Measurements from ENCODE around the gene POLD1. TPM values are rescaled to one million over a fixed set of nuclear protein-coding genes. Genes with fewer than 3 reads are reported as not detected.

The POLD1 gene
- total RNA-seq, 2 experiments from 2014 or later = 158 to 215 TPM

DNA sequence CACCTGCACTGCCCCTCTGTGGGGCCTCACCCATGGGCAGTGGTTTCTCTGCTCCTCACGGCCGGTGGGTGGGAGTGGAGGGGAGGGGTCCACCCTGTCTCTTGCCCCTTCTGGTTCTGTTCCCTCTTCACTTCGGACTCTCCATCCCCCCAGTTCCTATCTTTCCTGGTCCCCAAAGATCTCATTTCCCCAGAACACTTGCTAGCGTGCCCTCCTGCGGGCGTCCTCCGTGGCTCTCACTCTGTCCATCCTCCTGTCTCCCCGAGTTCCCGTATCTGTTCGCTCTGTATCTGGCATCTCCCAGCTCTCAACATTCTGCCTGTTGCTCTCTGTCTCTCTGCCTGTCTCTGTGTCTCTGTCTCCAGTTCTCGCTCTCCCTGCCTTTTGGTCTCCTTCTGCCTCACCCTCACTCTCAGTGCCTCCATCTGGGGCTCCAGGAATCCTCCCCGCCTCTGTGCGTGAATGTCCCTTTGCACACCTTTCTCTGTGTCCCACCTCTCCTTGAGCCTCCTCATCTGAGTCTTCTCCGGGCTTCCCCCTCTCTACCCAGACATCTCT lies 35.0 kb downstream of the POLD1 start:
- no peak for ATAC-seq
- no peak overlapping the region for H3K27ac Mint-ChIP-seq
- DNase-seq = no peak
- peaks cover 19% of the 10 kb centered on the region for H3K27me3 Mint-ChIP-seq
- CTCF ChIA-PET = interaction anchor here (1.0 kb wide), 1 partner anchor 62 kb away, joined by 4 read pairs; no protein-coding TSS in a partner anchor
- no peak overlapping the region for H3K4me3 Mint-ChIP-seq
- H3K9me3 Mint-ChIP-seq (ENCODE audit: low read depth) = no peaks in the 10 kb centered on the region
- peaks cover 4% of the 10 kb centered on the region for H3K36me3 Mint-ChIP-seq
- H3K4me1 Mint-ChIP-seq = peaks cover 12% of the 10 kb centered on the region

DNA sequence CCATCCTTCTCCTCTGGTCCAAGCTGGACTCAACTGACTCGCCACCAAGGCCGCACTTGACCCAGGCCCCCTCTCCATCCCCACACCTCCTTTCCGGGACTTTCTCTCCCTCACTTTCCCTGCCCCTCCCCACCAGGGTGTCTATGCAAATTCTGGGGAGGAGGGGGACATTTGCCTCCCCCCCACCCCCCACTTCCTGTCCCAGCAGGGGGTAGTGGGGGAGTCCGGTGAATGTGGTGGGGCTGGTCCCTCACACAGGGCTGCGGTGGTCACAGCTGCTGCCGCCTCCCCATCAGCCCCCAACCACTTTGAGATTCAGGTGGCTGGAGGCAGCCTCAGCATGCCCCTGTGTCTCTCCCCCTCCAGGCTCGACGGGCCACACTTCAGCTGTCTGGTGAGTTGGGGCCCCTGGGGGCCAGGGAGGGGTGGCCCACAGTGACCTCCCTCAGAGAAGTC lies 35.5 kb downstream of the POLD1 start:
- Mint-ChIP-seq H3K27me3 (peaks cover 19% of the 10 kb centered on the region), H3K36me3 (peaks cover 3% of the 10 kb centered on the region), H3K4me3 (no peak overlapping the region), H3K27ac (no peak overlapping the region), H3K4me1 (peaks cover 12% of the 10 kb centered on the region), H3K9me3 (ENCODE audit: low read depth) (no peaks in the 10 kb centered on the region)
- DNase-seq (no peak), ATAC-seq (no peak)
- CTCF ChIA-PET = interaction anchor here (1.0 kb wide), 1 partner anchor 62 kb away, joined by 4 read pairs; no protein-coding TSS in a partner anchor

DNA sequence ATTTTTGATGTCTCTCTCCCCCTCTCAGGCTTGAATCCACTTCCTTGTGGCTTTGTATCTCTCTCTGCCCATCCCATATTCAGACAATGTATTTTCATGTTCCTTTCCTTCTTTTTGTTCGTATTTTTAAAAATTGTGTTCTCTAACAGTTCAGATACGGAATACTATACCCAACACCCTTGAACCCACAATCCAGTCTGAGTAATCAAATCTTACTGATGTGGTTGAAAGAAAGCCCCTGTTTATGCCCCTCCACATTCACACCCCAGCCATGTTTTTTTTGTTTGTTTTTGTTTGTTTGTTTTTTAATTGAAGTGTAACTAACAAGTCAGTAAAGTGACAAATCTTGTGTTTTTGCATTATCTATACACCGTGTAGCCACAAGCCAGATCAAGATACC lies 36.0 kb downstream of the POLD1 start:
- no peak for DNase-seq
- Mint-ChIP-seq H3K4me3 (no peak overlapping the region), H3K4me1 (peaks cover 12% of the 10 kb centered on the region), H3K36me3 (peaks cover 3% of the 10 kb centered on the region), H3K27ac (peak overlapping the region; percentile 12), H3K9me3 (ENCODE audit: low read depth) (no peaks in the 10 kb centered on the region), H3K27me3 (peaks cover 19% of the 10 kb centered on the region)
- CTCF ChIA-PET = no interaction called here
- ATAC-seq = no peak

- Mint-ChIP-seq H3K27me3 (peaks cover 19% of the 10 kb centered on the region), H3K27ac (no peak overlapping the region), H3K4me3 (no peak overlapping the region), H3K4me1 (peaks cover 12% of the 10 kb centered on the region), H3K9me3 (ENCODE audit: low read depth) (no peaks in the 10 kb centered on the region), H3K36me3 (peaks cover 3% of the 10 kb centered on the region)
- DNase-seq = no peak
- CTCF ChIA-PET = no interaction called here
- ATAC-seq = no peak
These were observed 36.7 kb downstream of the POLD1 start for GRCh38 chr19:50420808-50421207.

DNA sequence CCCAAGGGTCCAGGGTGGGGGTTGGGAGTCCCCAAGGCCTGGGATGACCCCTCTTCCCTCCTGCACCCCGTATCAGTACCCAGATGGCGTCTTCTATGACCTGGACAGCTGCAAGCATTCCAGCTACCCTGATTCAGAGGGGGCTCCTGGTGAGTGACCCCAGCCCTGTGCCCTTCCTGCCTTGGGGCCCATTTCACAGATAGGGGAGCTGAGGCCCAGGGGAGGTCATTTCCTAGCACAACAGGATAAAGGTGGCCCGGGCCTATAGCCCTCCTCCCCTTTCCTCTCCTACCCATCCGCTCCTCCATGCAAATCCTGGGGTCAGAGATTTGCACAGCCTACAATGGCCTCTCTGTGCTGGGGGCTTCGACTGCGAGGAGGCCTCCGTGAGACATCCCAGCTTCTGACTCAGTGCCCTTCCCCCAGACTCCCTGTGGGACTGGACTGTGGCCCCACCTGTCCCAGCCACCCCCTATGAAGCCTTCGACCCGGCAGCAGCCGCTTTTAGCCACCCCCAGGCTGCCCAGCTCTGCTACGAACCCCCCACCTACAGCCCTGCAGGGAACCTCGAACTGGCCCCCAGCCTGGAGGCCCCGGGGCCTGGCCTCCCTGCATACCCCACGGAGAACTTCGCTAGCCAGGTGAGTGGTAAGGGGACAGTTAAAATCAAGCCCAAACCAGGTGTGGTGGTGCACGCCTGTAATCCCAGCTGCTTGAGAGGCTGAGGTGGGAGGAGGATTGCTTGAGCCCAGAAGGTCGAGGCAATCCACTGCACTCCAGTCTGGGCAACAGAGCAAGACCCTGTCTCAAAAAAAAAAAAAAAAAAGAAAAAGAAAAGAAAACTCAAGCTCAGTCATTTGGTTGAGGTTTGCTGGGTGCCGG lies 38.5 kb downstream of the POLD1 start:
- H3K27ac Mint-ChIP-seq = no peak overlapping the region
- CTCF ChIA-PET = no interaction called here
- DNase-seq (no peak), ATAC-seq (no peak)
- H3K4me1 Mint-ChIP-seq = peaks cover 12% of the 10 kb centered on the region
- no peak overlapping the region for H3K4me3 Mint-ChIP-seq
- peaks cover 19% of the 10 kb centered on the region for H3K27me3 Mint-ChIP-seq
- no peaks in the 10 kb centered on the region for H3K9me3 Mint-ChIP-seq (ENCODE audit: low read depth)
- H3K36me3 Mint-ChIP-seq = peaks cover 3% of the 10 kb centered on the region

DNA sequence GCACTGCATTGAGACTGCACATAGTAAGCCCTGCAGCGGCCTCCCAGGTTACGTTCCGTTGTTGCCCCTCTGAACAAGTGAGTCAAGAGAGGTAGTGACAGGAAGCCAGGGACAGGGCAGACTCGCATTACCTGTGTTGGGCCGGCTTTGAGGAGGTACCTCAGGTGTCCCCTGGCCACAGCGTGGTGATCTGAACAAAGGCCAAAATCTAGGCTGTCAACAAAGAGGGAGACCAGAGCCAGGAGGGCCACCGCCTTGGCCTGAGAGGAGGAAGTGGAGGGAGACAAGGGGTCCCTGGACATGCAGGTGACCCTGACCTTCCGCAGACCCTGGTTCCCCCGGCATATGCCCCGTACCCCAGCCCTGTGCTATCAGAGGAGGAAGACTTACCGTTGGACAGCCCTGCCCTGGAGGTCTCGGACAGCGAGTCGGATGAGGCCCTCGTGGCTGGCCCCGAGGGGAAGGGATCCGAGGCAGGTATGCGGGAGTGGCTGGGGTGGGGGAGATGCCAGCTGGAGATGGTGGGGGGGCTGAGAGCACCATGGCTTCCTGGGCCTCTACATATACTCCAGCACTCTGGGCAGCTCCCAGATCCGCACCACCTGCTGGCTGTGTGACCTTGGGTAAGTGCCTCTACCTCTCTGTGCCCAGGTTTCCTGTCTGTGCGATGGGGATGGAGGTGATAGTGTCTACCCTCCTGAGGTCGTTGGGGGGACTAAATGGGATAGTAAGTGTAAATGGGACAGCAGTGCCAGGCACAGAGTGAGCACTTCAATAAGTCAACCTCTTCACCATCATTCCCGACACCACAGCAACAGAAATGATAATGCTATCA lies 39.3 kb downstream of the POLD1 start:
- Mint-ChIP-seq H3K4me1 (peaks cover 12% of the 10 kb centered on the region), H3K9me3 (ENCODE audit: low read depth) (no peaks in the 10 kb centered on the region), H3K27ac (no peak overlapping the region), H3K4me3 (no peak overlapping the region), H3K27me3 (peaks cover 16% of the 10 kb centered on the region), H3K36me3 (peaks cover 3% of the 10 kb centered on the region)
- no peak for DNase-seq
- no peak for ATAC-seq
- CTCF ChIA-PET = no interaction called here

DNA sequence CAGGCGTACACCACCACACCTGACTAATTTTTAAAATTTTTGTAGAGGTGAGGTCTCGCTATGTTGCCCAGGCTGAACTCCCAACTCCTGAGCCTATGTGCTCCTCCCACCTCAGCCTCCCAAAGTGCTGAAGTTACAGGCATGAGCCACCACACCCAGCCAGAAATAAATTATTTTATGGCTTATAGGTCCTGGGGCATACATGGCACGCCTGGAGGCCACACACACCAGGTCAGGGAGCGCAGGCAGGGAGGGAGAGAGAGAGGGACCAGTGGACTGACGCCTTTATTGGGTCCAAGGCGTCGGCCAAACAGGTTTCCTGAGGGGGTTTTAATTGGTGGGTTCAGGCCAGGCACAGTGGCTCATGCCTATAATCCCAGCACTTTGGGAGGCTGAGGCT lies 41.4 kb downstream of the POLD1 start:
- Mint-ChIP-seq H3K9me3 (ENCODE audit: low read depth) (no peaks in the 10 kb centered on the region), H3K4me3 (no peak overlapping the region), H3K36me3 (peaks cover 3% of the 10 kb centered on the region), H3K27ac (no peak overlapping the region), H3K4me1 (no peaks in the 10 kb centered on the region), H3K27me3 (peaks cover 9% of the 10 kb centered on the region)
- ATAC-seq (no peak), DNase-seq (no peak)
- CTCF ChIA-PET = no interaction called here

DNA sequence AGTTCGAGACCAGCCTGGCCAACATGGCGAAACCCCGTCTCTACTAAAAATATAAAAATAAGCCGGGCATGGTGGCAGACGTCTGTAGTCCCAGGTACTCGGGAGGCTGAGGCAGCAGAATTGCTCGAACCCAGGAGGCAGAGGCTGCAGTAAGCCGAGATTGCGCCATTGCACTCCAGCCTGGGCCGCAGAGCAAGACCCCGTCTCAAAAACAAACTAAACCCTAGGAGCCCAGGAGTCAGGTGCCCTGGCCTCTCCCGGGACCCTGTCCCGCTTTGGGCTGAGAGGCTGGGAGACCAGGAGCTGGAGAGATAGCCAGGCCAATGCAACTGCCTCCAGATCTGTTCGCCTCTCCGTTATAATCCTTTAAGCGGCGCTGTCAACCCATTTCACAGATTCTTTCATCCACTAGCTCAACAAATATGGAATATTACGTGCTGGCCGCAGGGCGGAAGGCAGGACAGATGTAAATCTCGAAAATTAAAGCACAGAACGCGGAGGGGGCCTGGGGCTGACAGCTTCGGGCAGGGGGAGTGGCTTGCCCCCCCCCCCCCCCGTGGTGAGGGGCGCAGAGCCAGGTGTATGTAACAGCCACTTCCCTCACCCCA lies 43.3 kb downstream of the POLD1 start:
- Mint-ChIP-seq H3K27me3 (peaks cover 15% of the 10 kb centered on the region), H3K36me3 (no peaks in the 10 kb centered on the region), H3K4me3 (no peak overlapping the region), H3K27ac (no peak overlapping the region), H3K4me1 (peaks cover 9% of the 10 kb centered on the region), H3K9me3 (ENCODE audit: low read depth) (no peaks in the 10 kb centered on the region)
- ATAC-seq = no peak
- no peak for DNase-seq
- CTCF ChIA-PET = interaction anchor here (0.8 kb wide), 1 partner anchor 33 kb away, joined by 3 read pairs; no protein-coding TSS in a partner anchor

- Mint-ChIP-seq H3K27me3 (peaks cover 20% of the 10 kb centered on the region), H3K4me1 (peaks cover 9% of the 10 kb centered on the region), H3K36me3 (no peaks in the 10 kb centered on the region), H3K4me3 (no peak overlapping the region), H3K9me3 (ENCODE audit: low read depth) (no peaks in the 10 kb centered on the region), H3K27ac (no peak overlapping the region)
- CTCF ChIA-PET = interaction anchor here (0.8 kb wide), 1 partner anchor 33 kb away, joined by 3 read pairs; no protein-coding TSS in a partner anchor
- no peak for ATAC-seq
- no peak for DNase-seq
These were observed 43.9 kb downstream of the POLD1 start for GRCh38 chr19:50427997-50428425.

DNA sequence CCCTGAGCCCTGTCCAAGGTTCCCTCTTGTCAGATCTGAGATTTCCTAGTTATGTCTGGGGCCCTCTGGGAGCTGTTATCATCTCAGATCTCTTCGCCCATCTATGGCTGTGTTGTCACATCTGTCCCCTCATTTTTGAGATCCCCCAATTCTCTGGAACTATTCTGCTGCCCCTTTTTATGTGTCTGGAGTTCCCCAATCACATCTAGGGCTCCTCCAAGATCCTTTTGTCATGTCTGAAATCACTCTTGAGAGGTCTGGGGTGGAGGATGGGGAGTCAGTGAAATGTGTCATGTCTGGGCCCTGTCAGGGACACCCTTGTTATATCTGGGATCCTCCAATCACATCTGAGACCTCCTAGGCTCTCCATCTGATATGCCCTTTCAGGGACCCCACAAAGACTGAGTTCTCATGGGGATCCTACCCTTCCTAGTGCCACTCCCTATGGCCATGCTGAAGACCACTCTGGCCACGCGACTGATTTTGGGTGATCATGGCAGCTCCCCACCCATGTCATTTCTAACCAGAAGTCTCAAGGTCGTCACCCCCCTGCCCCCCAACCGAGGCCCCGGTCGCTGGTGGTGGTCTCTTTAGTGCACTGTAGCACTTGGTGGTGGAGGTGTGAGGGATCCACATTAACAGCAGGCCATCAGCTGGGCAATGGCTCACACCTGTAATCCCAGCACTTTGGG lies 44.8 kb downstream of the POLD1 start:
- Mint-ChIP-seq H3K36me3 (no peaks in the 10 kb centered on the region), H3K4me3 (no peak overlapping the region), H3K4me1 (peaks cover 9% of the 10 kb centered on the region), H3K9me3 (ENCODE audit: low read depth) (no peaks in the 10 kb centered on the region), H3K27ac (no peak overlapping the region), H3K27me3 (peaks cover 24% of the 10 kb centered on the region)
- CTCF ChIA-PET = no interaction called here
- no peak for DNase-seq
- no peak for ATAC-seq

DNA sequence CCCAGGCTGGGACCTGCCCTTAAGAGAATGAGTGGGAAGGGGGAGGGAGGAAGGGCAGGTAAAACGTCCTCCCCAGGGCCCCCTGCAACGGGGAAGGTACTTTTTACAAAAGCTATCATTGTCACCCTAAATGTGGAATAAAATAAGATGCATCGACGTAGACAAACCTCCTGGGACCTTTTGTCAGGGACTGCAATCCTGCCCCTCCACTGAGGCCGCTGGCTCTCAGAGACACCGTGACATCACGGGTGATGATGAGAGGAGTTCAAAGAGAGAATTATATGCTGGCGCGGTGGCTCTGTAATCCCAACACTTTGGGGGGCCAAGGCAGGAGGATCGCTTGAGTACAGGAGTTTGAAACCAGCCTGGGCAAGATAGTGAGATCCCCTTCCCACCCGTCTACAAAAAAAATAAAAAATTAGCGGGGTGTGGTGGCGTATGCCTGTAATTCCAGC lies 46.8 kb downstream of the POLD1 start:
- ATAC-seq (no peak), DNase-seq (no peak)
- CTCF ChIA-PET = interaction anchor here (1.6 to 1.7 kb wide), 2 partner anchors 15 to 73 kb away, joined by 3 read pairs; no protein-coding TSS in a partner anchor
- Mint-ChIP-seq H3K27me3 (peaks cover 24% of the 10 kb centered on the region), H3K4me1 (peaks cover 9% of the 10 kb centered on the region), H3K36me3 (no peaks in the 10 kb centered on the region), H3K4me3 (peak overlapping the region; percentile 78), H3K27ac (no peak overlapping the region), H3K9me3 (ENCODE audit: low read depth) (no peaks in the 10 kb centered on the region)

- Mint-ChIP-seq H3K9me3 (ENCODE audit: low read depth) (no peaks in the 10 kb centered on the region), H3K27me3 (peaks cover 24% of the 10 kb centered on the region), H3K4me1 (peaks cover 9% of the 10 kb centered on the region), H3K27ac (peak overlapping the region; percentile 84), H3K4me3 (peak overlapping the region; percentile 78), H3K36me3 (no peaks in the 10 kb centered on the region)
- CTCF ChIA-PET = interaction anchor here (0.6 to 1.6 kb wide), 2 partner anchors 74 to 107 kb away, joined by 3 read pairs; no protein-coding TSS in a partner anchor
- DNase-seq (peak; percentile 87), ATAC-seq (peak; percentile 98)
These were observed 47.4 kb downstream of the POLD1 start for GRCh38 chr19:50431343-50432220.
